HG03439 (cell line): Measurements from ENCODE around the gene PHLDA2.
"Not testable (repeated sequence)": the region's sequence is repeated elsewhere in the genome, so short reads cannot be mapped to it uniquely, and the experiment has no call there.

ENCODE experiments used
- ATAC-seq: cut with Tn5 transposase; IDR thresholded peaks from one replicate; pipeline ENCODE4 v1.9.1; 2021; ENCODE audit warnings: mild to moderate bottlenecking, moderate library complexity; ENCODE audit not compliant: unreplicated experiment

Gene PHLDA2

GRCh38 chr11:2916114-2916891 is 12.9 kb downstream of the PHLDA2 start:
- no peak for ATAC-seq

- ATAC-seq = no peak
Measured at GRCh38 chr11:2915473-2915872, 13.7 kb downstream of the PHLDA2 start.

DNA sequence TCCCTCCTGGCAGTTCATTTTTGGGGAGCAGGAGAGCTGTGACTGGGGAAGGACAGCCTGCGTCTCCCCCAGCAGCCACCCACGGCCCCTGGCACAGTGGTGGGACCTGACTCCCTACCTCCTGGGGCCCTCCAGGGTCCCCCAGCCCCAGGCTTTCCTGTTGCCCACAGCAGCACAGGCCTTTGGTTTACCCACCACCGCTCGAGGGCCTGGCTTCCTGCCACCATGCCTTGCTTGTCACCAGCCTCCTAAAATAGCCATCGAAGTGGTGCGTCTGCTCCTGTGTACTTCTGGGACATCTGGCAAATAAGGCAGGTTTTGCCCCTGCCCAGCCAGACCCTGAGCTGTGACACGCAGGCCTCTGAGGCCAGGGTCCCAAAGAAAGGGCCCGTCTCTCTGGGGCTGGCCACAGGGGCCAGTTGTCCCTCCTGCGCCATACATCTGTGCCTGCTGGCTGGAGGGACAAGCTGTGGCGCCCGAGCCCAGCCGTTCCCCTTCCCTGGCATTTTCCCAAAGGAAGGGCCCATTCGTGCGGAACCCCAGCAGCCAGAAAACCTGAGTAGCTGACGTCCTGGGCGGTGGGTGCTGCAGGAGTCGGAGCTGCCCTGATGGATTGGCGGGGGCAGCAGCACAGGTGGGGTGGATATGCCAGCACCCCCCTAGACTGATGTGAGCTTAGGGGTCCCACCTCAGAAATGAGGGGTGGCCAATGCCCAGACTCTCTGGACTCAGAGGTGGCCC is 14.6 kb downstream of the PHLDA2 start:
- no peak for ATAC-seq

DNA sequence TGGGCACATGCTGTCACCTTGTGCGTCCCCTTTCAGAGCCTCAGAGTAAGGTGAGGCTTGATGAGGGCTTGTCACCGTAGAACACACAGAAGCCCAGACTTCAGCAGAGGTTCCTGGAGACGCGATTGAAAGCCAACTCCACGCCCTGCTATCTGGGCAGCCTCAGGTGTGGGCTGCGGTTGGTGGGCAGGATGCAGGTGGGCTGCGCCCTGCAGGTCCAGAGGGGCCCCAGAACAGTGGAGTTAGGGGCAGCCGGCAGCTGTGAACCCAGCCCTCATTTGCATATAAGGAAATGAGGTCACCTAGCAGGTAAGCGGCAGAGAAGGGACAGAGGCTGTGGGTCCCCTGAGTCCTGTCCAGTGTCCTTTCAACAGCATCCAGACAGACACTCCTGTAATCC is 15.4 kb downstream of the PHLDA2 start:
- ATAC-seq = no peak

DNA sequence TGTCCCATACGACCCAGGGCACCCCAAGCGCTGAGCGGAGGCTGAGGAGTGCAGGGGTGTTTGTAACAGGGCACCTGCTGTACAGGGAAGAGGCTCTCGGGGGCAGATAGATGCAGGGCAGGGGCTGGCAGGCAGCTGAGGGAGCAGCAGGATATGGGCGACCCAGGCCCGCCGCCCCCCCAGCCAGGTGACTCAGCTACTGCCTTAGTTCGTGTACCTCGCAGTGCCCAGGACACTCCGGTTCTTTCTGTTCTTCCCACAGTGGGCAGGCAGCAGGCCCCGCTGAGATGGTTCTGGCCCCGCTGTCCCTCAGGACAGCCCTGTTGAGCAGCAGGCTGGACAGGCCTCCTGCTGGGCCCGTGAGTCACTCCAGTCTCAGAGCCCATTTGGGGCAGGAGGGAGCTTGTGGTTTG is 16.2 kb downstream of the PHLDA2 start:
- ATAC-seq = no peak

DNA sequence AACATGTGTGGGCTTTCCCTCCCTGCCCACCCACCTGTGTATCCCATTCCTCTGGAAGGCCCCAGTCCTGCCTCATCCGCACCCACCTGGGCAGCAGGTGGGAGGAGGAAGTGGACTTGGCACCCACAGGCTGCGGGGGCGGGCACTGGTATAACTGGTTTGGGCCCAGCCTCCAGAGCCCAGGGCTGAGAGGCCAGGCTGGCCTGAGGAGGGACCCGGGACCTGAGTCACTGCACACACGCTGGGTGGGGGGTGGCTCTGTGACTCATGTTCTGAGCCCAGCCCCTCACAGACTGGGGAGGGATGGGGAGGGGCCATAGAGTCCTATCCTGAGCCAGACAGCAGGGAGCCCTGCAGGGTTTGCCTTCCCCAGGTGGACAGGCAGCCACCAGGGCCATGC is 16.7 kb downstream of the PHLDA2 start:
- no peak for ATAC-seq

DNA sequence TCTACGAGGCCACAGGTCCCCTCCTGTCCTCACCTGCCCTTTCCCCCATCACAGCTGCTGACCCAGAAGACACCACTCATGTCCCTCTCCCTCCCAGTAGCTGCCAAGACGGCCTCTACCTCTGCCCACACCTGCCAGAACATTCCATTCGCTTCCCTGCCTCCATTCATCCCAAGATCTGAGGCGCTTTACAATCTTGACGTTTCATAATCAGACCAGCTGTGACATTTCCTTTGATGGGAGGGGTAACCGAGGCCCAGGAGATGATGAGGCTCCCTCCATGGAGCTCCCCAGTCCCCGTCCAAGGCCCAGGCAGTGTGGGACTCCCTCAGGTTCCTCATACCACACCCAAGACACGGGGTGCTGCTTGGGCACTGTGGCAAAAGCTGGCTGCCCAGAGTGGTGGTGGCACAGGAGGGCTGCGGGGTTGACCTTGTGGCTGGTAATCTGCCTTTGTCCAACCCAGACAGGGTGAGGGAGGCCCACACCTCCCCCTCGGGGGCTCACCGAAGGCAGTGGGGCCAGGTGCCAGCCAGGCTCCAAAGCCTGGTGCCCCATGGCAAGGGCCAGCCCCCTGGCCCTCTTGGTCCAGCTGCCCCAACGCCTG is 17.3 kb downstream of the PHLDA2 start:
- ATAC-seq = no peak

- ATAC-seq = no peak
Measured at GRCh38 chr11:2911088-2911784, 18.0 kb downstream of the PHLDA2 start.

DNA sequence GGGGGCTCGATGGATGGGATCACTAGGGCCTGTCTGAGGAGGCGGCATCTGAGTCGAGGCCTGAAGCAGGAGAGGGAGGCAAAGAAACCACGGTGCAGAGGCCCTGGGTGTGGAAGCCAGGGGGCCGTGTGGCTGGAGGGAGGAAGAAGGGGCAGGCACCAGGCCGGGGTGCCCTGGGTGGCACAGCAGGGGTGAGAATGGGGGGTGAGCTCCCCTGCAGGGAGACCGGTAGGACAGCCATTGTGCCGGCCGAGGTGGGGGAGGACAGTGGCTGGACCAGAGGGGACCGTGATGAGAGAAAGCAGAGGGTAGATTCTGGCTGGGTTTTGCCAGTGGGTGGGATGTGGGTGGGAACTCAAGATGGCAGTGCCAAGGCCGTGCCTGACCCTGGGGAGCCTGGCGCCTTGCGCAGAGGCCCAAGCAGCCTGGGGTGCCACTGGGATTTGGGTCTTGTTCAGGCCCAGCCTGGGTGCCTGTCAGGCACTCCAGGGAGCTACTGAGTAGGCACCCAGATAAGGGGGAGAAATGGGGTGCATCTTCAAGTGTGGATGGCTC is 18.7 kb downstream of the PHLDA2 start:
- ATAC-seq = no peak

GRCh38 chr11:2909133-2909902 is 19.9 kb downstream of the PHLDA2 start:
- ATAC-seq = no peak

DNA sequence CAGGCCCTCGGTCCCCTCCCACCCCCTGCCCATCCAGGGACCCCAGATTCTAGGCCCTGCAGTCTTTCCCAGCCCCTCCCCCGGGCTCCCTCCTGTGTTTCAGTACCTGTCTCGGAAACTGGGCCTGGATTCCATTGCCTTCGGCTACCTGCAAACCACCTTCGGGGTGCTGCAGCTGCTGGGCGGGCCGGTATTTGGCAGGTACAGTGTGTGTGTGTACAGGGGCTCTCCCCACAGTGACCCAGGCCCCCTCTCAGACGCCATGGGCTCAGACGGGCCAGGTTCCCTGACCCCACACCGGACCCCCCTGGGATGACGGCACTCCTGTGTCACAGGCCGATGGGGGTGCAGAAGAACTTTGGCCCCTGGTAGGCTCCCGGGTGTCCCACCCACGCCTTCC is 21.1 kb downstream of the PHLDA2 start:
- ATAC-seq = no peak

GRCh38 chr11:2905299-2905698 is 23.9 kb downstream of the PHLDA2 start:
- not testable (repeated sequence) for ATAC-seq

- ATAC-seq = no peak
Measured at GRCh38 chr11:2904153-2905052, 24.8 kb downstream of the PHLDA2 start.

DNA sequence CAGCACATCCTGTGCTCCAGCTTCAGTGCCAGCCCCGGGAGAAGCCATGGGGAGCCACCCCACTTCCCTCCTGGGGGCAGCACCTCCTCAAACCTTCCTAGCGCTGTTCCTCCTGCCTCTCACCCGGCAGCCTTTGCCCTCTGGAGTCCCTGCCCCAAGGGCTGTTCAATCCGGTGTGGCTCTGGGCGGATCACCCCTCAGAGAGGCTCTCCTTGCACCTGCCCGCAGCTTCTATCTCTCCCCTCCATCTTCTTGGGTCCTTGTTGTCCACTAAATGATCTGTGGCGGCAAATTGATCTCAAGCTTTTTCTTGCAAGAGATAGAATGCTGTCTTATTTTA is 25.6 kb downstream of the PHLDA2 start:
- ATAC-seq = no peak

GRCh38 chr11:2902784-2903671 is 26.2 kb downstream of the PHLDA2 start:
- no peak for ATAC-seq

- peak; percentile 94 for ATAC-seq
Measured at GRCh38 chr11:2901854-2902783, 27.1 kb downstream of the PHLDA2 start.

GRCh38 chr11:2901196-2901796 is 27.9 kb downstream of the PHLDA2 start:
- no peak for ATAC-seq
